ENCODE measurements around the gene TAF8. TPM values are rescaled to one million over a fixed set of nuclear protein-coding genes. Genes with fewer than 3 reads are reported as not detected.

TAF8 gene
- polyA plus RNA-seq, 3 donors: 13.1 to 24.7 (median 16.6) TPM

- Histone ChIP-seq H3K79me2 (ENCODE audit: insufficient read depth, low read length) (no peaks in the 10 kb centered on the region), H3K9me3 (replicated peaks in 1 of 2; ENCODE audit: control insufficient read depth in 1 of 2, insufficient read depth in 1 of 2, low read length in 2 of 2) (no peaks in the 10 kb centered on the region), H3K36me3 (replicated peaks in 1 of 2; ENCODE audit: control insufficient read depth in 1 of 2, insufficient read depth in 2 of 2, low read length in 2 of 2) (no peaks in the 10 kb centered on the region), H3K4me2 (replicated peaks; ENCODE audit: extremely low read depth, low read length, poor library complexity, severe bottlenecking) (no peak overlapping the region), H3K9ac (ENCODE audit: insufficient read depth, low read length, poor library complexity, severe bottlenecking) (no peak overlapping the region), H2AFZ (ENCODE audit: insufficient read depth, low read depth, low read length, poor library complexity, severe bottlenecking) (no peak overlapping the region), H3K27me3 (ENCODE audit: control insufficient read depth in 2 of 2, insufficient read depth in 2 of 2, low read length in 2 of 2) (peaks cover 0 to under 1% of the 10 kb centered on the region in 2 donors), H4K20me1 (ENCODE audit: insufficient read depth, low read length) (no peaks in the 10 kb centered on the region), H3K27ac (ENCODE audit: low read depth in 1 of 2, low read length in 2 of 2) (no peak overlapping the region), H3K4me3 (replicated peaks in 1 of 3; ENCODE audit: low read depth in 2 of 3, low read length in 3 of 3) (no peak overlapping the region), H3K4me1 (ENCODE audit: control insufficient read depth in 1 of 2, insufficient read depth in 2 of 2, low read length in 2 of 2) (peaks cover 10 to 14% of the 10 kb centered on the region in 2 donors)
- Mint-ChIP-seq H3K4me3 (no peak overlapping the region), H3K4me1 (peaks cover 19% of the 10 kb centered on the region), H3K36me3 (no peaks in the 10 kb centered on the region), H3K27me3 (ENCODE audit: low read depth in 3 of 3) (peaks cover 2 to 4% (median 4%) of the 10 kb centered on the region in 3 donors), H3K9me3 (no peaks in the 10 kb centered on the region), H3K27ac (no peak overlapping the region)
- intact Hi-C loops (cut with micrococcal nuclease): no loop called here
- no peak for TF ChIP-seq CTCF (IDR thresholded peaks at IDR 0.05)
- WGBS (ENCODE audit: insufficient coverage): 83% methylated on average over 1 of the region's 2 CpGs
- no peak for DNase-seq
Observed at GRCh38 chr6:42135722-42136121, 85.4 kb downstream of the TAF8 start.

- no peak for DNase-seq
- no peak overlapping the region for H3K4me3 Mint-ChIP-seq
- H4K20me1 ChIP-seq (ENCODE audit: insufficient read depth, low read length): no peaks in the 10 kb centered on the region
- H3K79me2 ChIP-seq (ENCODE audit: insufficient read depth, low read length): no peaks in the 10 kb centered on the region
- peaks cover 0 to 1% of the 10 kb centered on the region in 2 donors for H3K36me3 Mint-ChIP-seq
- peaks cover 0 to 1% (median 0%) of the 10 kb centered on the region in 7 donors for H3K9me3 Mint-ChIP-seq
- WGBS (ENCODE audit: insufficient coverage): 0% methylated on average over 11 of the region's 14 CpGs
- H3K4me1 ChIP-seq (ENCODE audit: control insufficient read depth in 1 of 2, insufficient read depth in 2 of 2, low read length in 2 of 2): peaks cover 10 to 16% of the 10 kb centered on the region in 2 donors
- H3K9me3 ChIP-seq (replicated peaks in 1 of 2; ENCODE audit: control insufficient read depth in 1 of 2, insufficient read depth in 1 of 2, low read length in 2 of 2): no peaks in the 10 kb centered on the region
- peaks cover 20% of the 10 kb centered on the region for H3K4me1 Mint-ChIP-seq
- H3K27ac Mint-ChIP-seq: peak overlapping the region in 1 of 7 donors; percentile 45
- no peak overlapping the region for H3K9ac ChIP-seq (ENCODE audit: insufficient read depth, low read length, poor library complexity, severe bottlenecking)
- no peak for TF ChIP-seq CTCF (IDR thresholded peaks at IDR 0.05)
- H3K4me2 ChIP-seq (replicated peaks; ENCODE audit: extremely low read depth, low read length, poor library complexity, severe bottlenecking): no peak overlapping the region
- peaks cover 11 to 13% (median 12%) of the 10 kb centered on the region in 3 donors for H3K27me3 Mint-ChIP-seq (ENCODE audit: low read depth in 3 of 3)
- H3K36me3 ChIP-seq (replicated peaks in 1 of 2; ENCODE audit: control insufficient read depth in 1 of 2, insufficient read depth in 2 of 2, low read length in 2 of 2): no peaks in the 10 kb centered on the region
- intact Hi-C loops (cut with micrococcal nuclease): no loop called here
- peak overlapping the region; percentile 11 for H2AFZ ChIP-seq (ENCODE audit: insufficient read depth, low read depth, low read length, poor library complexity, severe bottlenecking)
- peaks cover 0 to 10% of the 10 kb centered on the region in 2 donors for H3K27me3 ChIP-seq (ENCODE audit: control insufficient read depth in 2 of 2, insufficient read depth in 2 of 2, low read length in 2 of 2)
- H3K4me3 ChIP-seq (replicated peaks in 1 of 3; ENCODE audit: low read depth in 2 of 3, low read length in 3 of 3): no peak overlapping the region
- no peak overlapping the region for H3K27ac ChIP-seq (ENCODE audit: low read depth in 1 of 2, low read length in 2 of 2)
Observed at GRCh38 chr6:42136508-42137193, 86.3 kb downstream of the TAF8 start.

Small RNA genes within 50 kb of the gene (small RNA-seq; reads per million reads assigned to genes)
- gene RNU6-761P (ENCODE audit: insufficient read length, low read depth): 0.71 reads per million

Other genes starting within 250 kb of the TAF8 start
- 1 to 10 TPM in 1 of 3 donors, under 1 TPM in 2; 0.08 to 4.8 (median 0.37) TPM for gene USP49, start 155.1 kb upstream of the TAF8 start, polyA plus RNA-seq
- 10 to 100 TPM in 2 of 3 donors, 1 to 10 TPM in 1; 6.3 to 16.2 (median 13.6) TPM for gene MED20, start 129.4 kb upstream of the TAF8 start, polyA plus RNA-seq
- gene BYSL, start 129.0 kb upstream of the TAF8 start, polyA plus RNA-seq: 1 to 10 TPM; 2.7 to 4.2 (median 3.9) TPM
- 100 to 1,000 TPM; 166 to 273 (median 259) TPM for gene CCND3, start 108.7 kb upstream of the TAF8 start, polyA plus RNA-seq
- not detected for gene C6orf132, start 92.1 kb downstream of the TAF8 start, polyA plus RNA-seq
- gene GUCA1A, start 122.8 kb downstream of the TAF8 start, polyA plus RNA-seq: not detected
- 1 to 10 TPM in 1 of 3 donors, under 1 TPM in 1, not detected in 1; 0.20 to 1.8 TPM for gene GUCA1B, start 144.4 kb downstream of the TAF8 start, polyA plus RNA-seq
- gene MRPS10, start 167.3 kb downstream of the TAF8 start, polyA plus RNA-seq: 10 to 100 TPM in 2 of 3 donors, 1 to 10 TPM in 1; 9.2 to 33.0 (median 31.4) TPM

All from CD14-positive monocyte (primary cell).